NCI-H1694 (cell line): ENCODE measurements around the gene FAM199X.
"Not testable (repeated sequence)": the region's sequence is repeated elsewhere in the genome, so short reads cannot be mapped to it uniquely, and the experiment has no call there.

Source experiments
- DNase-seq: peaks from one replicate; lab custom pipeline; 2025; lab: John Stamatoyannopoulos, UW

The FAM199X gene

DNA sequence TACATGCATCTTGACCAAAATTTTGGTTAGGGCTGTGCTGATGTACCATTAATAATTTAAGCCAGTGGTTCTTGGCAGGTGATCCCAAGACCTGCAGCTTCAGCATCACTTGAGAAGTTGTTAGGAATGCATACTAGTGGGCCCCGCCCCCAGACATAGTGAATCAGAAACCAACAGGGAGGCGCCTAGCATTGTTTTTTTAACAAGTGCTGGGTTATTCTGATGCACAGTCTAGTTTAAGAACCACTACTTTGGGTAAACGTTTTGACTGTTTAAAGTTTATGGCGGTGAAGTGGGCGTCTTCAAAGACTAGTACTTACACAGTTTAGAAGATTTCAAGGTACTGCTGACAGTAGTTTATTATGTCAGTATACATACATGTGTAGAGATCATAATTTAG, 23.6 kb downstream of the FAM199X start:
- no peak for DNase-seq

DNA sequence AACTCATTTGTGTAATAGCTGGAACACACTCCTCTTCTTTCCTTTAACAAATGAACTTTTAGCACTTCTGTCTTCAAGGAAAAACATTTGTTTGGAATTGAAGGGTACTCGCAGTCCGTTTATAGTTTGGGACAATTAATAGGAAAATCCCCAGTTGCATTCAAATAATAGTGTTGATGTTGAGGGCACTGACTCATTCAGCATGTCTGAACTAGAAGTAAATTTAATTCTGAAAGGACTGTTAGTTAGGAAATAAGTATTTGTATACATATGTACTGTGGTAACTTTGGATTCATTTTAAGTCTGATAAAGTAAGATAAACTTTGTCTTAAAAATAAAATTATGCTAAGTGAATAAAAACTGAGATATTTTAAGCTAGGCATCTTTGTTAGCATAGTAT, 27.2 kb downstream of the FAM199X start:
- no peak for DNase-seq

DNA sequence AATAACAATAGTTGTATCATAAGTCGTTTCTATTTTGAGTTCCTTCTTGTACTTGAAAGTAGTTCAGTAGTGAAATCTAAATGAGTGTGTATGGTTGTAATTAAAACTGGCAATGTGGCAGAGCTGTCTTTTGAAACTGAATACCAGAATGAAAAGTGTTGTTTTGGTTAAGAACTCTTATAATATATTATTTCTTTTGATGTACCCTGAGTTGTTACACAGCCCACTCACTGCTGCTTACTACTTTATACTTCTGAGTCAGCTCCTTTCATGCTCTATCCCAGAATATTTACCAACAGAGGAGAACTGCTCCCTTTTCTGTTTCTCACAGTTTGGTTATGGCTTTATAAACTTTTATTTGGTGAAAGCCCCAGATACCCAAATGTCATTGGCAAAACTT, 28.8 kb downstream of the FAM199X start:
- DNase-seq, result no peak

DNA sequence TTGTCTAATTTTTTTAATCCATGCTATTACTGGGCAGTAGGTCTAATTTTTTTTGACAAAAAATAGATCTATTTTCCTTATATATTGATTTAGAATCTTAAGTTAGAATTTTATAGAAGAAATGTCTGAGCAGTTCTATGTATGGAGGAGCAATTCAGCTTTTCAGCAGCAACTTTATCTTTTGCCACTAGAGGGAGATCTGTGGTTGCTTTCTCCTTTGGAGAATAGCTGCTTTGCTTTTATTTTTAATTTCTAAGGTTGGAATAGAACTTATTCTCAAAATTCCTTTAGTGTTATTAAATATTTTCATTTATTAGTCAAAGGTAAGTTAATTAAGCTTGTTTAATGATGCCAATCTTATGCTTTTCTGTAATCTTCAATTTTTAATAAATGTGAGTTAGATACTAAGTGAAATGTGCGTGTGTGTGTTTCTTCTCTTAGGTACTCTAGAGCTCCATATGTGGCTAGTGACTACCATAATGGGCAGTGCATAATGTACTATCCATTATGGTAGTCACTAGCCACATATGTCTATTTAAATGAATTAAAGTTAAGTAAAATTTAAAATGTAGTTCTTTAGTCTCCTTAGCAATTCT, 29.3 kb downstream of the FAM199X start:
- DNase-seq, result peak; percentile 45

DNA sequence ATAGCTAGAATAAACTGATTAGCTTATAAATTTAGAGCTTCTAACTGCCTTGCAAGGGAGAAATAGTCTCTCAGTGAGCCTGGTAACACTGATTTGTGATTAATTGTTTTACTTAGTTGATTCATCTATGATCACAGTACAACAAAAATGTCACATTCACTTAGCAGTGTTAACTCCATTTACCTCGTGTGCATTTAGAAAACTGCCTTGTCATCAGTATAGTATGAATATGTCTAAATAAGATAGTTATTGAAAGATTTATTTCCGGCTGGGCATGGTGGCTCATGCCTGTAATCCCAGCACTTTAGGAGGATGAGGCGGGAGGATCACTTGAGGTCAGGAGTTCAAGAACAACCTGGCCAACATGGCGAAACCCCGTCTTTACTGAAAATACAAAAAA, 39.3 kb downstream of the FAM199X start:
- no peak for DNase-seq

DNA sequence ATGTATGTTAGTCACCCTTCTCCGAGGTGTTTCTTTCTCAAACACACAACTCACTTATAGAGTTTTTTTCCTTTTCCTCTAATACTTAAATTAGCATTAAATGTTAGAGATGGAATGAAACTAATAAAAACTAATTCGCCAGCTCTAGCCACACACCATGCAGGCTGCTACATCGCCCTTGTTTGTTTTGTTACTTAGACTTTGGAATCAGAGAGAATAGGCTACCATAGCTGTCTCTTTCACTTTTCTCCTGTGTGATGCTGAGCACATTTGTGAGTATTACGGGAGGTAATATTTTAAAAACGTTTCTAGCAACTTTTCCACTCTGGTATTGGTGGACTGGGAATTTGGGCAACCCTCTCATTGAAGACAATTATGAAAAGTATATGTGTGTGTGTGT, 44.9 kb downstream of the FAM199X start:
- DNase-seq, result no peak

DNA sequence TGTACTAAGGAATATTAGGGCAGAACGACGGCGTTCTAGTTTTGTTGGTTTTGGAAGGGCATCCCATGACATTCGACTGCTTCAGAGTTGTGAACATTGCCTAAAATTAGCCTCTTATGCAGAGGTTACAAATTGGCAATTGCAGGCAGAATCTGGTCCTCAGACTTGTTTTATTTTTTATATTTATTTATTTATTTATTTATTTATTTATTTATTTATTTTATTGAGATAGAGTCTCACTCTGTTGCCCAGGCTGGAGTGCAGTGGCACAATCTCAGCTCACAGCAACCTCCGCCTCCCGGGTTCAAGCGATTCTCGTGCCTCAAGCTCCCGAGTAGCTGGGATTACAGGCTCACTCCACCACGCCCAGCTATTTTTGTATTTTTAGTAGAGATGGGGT, 63.8 kb downstream of the FAM199X start:
- not testable (repeated sequence) for DNase-seq
